ENCODE data around the gene PRKG1.
A peak's percentile ranks its signal among the peaks of the same experiment; 100 is the strongest.

Gene PRKG1

DNA sequence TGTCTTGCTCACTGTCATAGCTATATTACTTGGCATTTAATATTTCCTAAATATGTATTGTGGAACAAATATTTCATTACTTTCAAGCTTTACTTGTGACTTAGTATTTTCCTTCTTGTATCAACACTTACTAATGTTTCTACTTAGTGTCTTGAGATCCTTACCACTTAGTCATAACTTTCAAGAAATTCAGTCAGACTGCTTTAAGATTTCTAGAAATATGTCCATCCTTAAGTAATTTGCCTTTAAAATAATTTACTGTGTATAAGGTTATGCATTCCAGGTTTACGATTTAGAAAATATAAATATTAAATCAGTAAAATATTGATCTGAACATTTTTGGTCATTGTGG is 712.4 kb downstream of the PRKG1 start:
- DNase-seq, result no peak

DNA sequence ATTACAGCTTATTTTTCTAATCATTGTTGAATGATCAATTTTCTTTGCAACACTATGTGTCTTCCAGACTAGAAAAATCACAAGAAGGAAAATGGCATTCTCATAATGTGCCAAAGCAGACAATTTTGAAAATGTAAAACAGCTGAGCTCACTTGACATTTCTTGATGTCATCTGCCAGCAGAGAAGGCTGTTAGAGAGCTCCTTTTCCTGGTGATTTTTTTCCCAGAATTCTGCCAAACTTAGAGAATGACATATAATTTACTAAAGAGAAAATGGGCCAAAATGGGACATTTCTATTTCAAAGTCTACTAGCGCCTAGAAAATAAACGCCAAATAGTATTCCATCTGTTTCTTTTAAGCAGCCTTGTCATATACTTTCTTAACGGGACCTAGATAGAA is 714.0 kb downstream of the PRKG1 start:
- no peak for DNase-seq

DNA sequence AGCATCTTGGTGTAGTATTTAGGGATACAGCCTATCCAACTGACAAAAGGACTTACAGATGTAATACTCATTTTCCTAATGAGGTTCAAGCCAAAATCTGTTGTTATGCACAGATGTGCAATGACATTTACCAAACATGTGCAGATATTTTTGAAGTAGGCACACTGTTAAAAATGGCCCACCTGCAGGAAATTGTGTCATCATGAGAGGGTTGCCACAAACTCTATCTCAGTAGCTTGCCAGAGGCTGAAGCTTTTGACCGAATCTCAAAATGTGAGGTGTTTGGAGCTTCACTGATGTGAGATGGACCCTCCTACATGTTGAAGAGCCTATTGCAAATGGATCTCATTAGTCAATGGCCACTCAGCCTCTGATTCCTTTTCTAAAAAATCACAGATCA is 714.8 kb downstream of the PRKG1 start:
- no peak for DNase-seq

DNA sequence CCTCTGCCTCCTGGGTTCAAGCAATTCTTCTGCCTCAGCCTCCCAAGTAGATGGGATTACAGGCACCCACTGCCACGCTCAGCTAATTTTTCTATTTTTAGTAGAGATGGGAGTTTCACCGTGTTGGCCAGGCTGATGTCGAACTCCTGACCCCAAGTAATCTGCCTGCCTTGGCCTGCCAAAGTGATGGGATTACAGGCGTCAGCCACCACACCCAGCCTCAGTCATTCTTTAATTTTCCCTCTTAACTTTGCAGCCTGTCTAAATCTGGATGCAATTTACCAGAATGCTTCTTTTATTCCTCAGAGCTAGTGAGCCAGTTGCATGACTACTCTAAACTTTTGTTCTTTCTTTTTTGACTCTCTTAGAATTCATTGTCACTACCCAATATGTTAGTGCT is 715.6 kb downstream of the PRKG1 start:
- no peak for DNase-seq

DNA sequence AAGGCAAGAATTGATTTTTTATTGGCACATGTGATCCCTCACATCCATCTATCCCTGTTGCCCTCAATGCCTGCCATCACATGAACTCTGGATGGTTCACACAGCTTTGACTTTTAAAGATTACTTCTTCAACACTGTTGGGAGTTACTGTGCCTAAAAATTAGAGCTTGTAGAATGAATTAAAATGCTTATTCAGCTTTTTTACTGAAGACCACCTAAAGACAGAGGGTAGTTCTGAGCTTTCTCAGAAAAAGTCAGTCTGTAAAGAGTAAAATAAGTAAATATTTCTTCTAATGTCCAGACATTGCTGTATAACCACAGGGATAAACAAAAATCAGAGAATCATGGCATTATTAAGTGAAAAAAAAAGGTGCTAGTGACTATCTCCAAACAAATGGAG is 718.4 kb downstream of the PRKG1 start:
- no peak for DNase-seq

DNA sequence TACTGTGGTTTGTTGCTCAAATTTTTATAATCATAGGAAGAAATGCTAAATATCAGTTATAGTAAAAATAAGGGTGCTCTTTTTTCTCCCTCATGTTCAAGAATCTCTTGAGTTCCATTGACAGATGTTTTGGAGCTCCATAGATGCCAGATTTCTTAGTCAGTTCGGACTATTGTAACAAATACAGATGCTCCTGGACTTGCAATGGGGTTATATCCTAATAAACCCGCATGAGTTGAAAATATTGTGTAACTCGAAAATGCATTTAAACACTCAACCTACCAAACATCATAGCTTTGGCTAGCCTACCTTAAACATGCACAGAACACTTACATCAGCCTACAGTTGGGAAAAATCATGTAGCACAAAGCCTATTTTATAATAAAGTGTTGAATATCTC is 725.8 kb downstream of the PRKG1 start:
- DNase-seq, result no peak

DNA sequence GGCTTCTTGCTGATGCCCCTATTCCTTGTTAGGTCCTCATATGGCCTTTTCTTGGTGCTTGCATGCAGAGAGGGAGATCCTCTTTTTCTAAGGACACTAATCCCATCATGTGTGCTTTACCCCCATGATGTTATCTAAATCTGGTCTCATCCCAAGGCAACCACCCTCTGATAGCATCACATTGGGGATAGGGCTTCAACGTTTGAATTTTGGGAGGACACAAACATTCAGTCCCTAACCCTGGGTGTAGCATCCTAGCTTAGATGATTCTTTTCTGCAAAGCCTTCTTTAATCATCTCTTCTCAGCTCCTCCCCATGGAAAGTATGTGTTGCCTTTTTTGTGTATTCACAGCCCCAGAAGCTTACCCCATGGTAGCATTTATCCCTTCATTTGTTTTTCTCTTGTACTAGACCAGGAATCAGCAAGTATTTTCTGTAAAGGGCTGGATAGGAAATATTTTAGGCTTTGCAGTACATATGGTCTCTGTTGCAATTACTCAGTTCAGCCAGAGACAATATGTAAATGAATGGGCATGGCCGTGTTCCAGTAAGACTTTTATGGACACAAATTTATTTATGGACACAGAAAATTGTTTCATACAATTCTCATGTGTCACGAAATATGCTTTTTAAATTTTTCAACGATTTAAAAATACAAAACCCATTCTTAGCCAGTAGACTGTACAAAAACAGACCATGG is 726.6 kb downstream of the PRKG1 start:
- DNase-seq, result no peak

DNA sequence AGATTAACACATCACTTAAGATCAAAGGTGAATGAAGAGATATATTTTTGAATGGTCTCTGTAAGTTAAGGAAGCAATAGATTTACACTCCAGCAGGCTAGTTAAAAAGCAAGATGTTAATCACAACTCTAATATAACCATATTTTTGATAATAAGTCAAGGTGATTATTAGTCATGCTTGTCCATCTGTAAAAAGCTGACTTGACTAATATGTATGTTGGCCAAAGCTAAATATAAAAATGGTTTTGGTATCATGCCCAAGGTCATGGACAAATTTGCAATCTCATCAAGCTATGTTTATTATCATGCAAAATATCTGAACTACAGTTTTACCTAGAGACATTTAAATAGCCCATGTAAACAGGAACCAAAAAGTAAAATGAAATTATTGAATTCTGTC is 727.7 kb downstream of the PRKG1 start:
- no peak for DNase-seq

DNA sequence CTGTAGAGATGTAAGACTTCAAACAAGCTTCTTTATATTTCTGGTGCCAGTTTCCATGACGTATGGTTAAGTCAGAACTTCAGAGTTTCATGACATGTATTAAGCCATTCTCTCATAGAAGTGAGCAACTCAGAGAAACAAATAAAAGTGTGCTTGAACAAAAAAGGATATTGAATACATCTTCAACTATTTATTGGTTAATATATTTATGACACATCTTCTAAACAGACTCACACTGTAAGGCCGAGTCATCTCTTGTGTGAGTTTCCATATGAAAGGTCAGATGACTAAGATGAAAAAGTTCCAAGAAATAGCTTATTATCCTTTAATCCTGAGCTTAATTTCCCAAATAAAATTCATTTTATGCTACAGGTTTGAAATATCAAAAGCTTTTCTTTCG is 730.6 kb downstream of the PRKG1 start:
- DNase-seq, result no peak

DNA sequence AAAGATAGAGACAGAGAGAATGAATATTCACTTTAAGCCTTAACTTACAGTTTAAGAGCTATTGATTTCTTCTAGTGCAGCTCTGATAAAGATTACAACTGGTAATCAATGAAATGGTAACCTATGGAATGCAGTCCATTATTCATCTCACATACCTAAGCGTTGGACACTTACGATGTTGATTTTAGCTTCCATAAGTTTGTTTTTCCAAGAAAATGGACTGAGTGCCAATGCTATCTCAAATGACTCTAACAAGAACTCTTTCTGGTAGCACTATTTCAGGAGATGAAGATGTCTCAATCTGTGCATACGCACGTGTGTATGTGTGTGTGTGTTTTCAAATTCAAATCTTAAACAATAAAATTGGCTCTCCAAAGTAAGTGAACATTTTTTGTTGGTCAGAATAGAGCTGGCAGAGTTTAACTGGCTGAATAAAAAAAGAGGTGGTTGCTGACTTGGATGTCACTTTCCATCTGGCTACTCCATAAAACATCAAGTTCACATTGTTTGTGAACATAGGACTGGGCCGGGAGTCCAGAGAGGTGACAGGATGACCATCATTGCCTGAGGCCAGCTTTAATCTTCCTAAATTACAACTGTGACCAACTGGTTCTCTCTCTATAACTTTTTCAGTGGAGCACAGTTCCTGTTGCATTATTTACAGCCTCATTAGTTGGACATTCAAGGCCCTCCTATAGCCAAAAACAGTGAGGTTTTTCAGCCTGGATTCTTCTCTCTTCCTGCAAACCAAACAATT is 732.0 kb downstream of the PRKG1 start:
- no peak for DNase-seq

DNA sequence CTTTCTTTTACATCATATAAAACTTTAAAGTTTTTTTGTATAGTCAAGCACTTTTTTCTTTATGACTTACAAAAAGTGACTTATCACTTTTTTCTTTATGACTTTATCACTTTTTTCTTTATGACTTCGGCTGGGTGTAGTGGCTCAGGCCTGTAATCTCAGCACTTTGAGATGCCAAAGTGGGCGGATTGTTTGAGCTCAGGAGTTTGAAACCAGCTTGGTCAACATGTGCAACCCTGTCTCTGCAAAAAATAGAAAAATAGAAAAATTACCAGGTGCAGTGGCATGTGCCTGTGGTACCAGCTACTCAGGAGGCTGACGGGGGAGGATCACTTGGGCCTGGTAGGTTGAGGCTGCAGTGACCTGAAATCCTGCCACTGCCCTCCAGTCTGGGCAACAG is 733.9 kb downstream of the PRKG1 start:
- no peak for DNase-seq

DNA sequence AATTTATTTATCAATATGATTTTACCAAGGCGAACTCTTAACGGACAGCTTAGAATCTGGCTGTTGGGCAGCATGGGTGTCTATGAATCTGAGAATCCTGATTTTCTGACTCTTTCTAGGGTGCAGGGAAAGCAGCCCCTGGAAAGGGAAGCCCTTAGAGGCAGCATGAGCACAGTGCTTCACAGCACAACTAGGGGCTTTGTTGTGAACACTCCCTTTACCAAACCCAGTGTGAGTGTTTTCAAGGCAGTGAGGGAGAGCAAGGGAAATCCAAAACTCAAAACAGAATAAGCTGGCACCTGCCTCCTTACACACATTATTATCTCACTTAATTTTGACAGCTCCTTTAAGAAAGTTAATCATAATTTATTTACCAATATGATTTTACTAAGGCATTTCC is 741.4 kb downstream of the PRKG1 start:
- DNase-seq, result no peak

DNA sequence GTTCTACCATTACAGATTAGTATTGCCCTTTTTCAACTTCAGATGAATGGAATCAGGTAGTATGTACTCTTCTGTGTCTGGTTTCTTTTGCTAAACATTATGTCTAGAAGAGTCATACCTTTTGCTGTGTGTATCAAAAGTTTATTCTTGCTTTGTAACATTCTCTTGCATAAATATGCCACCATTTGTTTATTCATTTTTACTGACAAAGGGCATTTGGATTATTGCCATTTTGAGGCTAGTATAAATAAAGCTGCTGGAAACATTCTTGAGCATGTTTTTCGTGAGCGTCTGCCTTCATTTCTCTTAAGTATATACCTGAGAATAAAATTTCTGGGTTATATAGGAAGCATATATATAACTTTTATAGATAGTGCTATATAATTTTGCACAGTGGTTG is 746.8 kb downstream of the PRKG1 start:
- DNase-seq, result no peak

DNA sequence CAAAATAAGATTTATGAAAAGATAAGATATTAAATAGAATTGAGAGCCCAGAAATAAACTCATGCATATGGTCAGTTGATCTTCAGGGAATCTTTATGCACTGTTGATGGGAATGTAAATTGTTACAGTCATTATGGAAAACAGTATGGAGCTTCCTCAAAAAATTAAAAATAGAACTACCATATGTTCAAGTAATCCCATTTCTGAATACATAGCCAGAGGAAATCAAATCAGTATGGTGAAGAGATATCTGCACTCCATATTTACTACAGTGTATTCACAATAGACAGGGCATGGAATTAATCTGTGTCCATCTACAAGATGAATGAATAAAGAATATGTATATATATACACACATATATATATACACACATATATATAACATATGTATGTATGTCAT is 747.5 kb downstream of the PRKG1 start:
- no peak for DNase-seq

DNA sequence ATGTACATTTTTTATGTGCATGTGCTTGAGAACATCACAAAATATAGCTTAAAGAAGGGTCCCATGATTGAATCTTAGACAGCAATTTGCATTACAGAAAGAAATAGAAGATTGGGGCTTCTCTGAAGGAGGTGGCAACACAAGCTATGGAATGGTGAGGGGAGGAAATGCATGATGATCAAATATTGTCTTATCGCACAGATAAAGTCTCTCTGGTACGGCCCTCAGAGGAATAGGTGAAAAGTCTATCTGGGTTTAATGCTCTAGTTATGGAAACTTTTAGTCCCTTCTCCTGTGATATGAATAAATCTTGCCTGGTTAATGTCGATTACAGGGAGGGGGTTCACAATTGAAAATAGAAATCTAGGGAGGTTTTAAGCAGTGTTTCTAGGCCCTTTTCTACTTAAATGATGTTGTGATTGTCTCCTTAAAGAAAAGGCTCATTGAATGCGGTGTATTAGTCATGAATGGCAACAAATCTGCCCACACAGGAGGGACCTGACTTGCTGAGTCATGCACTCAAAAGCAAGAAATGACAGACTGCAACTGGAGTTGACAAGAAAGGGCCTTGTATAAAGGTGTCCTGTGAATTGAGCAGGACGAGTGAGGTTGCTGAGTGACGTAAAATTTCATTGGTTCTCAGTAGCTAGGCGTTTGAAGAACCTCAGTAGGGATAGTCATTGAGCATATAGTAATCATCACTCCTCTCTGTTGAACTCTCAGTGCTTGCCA is 758.5 kb downstream of the PRKG1 start:
- DNase-seq, result peak; percentile 21

DNA sequence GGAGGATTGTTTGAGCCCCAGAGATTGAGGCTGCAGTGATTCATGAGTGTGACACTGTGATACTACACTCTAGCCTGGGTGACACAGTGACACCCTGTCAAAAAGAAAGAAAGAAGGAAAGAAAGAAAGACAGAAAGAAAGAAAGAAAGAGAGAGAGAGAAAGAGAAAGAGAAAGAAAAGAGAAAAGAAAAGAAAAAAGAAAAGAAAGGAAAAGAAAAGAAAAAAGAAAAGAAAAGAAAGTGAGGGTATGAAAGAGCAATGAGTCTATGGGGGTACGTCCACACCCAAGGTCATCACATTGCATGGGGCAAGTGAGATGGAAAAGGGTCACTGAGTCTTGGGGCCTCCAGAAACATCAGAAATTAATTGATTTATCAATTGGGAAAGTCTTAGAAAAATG is 760.3 kb downstream of the PRKG1 start:
- no peak for DNase-seq

DNA sequence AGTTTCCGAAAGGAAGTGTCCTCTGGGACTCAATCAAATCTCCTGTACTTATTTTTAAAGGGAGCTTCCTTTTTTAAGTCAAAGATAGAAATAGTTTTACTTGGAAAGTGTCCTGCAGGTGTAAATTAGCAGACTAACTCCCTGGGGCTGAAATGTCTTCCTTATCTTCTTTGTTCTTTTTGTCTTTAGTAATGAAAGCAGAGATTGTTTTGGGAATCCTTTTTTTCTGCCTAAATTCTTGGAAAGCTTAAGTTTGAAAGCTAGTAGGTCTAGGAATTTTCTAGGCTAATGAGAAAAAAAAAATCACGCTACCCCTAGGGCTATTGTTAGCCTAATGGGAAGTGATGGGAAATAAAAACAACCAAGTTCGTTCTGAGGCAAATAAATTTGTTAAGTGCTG is 764.2 kb downstream of the PRKG1 start:
- DNase-seq, result no peak

DNA sequence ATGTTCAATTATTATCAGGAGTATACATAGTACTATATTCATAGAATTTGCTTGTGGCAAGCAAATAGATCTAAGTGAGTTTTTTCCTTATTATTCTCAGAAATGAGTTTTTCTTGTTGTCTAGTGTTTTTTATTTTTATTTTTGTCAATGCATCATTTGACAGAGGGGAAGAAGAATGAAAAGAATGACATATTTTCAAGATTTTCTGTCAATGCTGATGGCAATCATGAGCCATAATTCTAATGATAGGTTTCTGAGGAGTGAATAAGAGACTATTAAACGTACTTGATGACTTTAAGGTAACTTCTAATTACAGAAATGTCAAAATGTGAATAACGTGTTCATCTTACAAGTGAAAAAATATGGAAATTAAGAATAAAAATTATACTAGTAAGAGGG is 769.7 kb downstream of the PRKG1 start:
- DNase-seq, result no peak

DNA sequence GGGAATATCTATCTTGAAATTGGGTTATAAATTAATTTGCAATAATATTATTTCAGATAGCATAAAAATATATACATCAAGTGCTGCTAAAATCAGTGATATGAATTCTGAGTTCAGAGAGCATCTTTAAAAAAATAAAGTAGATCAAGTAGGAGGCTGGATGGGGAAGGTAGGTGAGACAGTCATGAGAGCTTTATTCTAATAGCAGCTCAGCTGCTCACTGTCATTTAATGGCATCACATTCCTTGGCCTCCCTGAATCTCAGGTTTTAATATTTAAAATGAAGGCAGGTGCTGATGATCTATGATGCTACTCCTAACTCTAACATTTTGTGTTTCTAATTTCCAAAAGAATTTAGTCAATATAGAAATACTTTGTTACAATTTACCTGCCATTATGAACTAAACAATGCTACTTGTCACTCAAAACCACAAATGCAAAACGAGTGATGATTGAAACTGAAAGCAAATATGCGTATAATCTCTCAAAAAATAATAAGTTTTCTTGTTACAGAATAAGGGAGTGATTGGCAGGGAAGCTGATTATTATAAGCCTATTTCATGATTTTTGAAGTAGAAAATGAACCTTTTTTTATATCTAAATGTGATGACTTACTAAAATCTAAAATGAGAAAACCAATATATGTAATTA is 772.7 kb downstream of the PRKG1 start:
- no peak for DNase-seq

DNA sequence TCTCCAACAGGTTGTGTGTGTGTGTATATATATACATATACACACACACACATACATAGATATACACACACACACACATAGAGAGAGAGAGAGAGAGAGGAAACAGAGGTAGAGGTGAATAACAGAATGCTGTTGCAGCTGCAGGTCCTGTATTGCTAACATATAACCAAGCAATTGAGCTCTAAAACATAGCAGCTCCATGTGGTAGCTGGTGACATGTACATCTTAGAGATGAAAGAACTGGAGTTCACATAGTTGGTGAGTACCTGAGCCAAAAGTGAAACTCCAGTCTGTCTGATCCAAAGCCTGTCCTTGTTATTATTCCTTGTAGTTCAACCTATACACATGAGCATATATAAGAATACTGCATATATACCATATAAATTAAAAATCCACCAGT is 778.0 kb downstream of the PRKG1 start:
- DNase-seq, result no peak

DNA sequence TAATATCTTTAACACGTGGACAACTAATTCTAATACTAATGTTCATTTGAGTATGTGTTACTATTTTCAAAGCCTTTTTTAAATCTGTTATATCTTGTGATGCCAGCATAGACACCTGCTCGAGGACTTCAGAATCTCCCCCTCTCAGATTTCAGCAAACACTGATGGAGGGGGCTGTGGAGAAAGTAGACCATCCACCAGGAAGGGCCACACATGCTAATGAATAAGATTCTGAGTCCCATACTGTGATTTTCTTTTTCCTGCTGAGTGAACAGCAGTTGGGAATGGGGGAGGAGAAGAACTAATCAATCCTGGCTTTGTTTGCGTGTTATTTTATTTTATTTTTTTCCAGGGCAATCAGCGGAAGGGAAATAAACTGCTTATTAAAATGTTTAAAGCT is 783.0 kb downstream of the PRKG1 start:
- no peak for DNase-seq

DNA sequence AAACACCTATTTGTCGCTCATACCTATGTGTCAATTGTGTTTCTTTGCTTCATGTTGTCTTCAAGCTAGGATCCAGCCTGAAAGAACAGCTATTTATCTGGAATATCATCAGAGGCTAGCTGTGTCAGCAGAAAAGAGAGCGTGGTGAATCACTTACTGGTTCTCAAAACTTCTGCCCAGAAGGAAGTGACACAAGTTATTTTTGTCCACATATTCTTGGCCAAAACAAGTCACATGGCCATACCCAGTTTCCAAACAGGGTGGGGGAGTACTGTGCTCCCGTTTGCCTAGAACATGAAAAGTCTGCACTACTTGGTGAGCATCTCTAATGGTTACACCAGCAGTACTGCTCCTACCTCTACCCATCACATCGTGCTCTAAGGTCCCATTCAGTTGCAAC is 786.0 kb downstream of the PRKG1 start:
- DNase-seq, result peak; percentile 37

DNA sequence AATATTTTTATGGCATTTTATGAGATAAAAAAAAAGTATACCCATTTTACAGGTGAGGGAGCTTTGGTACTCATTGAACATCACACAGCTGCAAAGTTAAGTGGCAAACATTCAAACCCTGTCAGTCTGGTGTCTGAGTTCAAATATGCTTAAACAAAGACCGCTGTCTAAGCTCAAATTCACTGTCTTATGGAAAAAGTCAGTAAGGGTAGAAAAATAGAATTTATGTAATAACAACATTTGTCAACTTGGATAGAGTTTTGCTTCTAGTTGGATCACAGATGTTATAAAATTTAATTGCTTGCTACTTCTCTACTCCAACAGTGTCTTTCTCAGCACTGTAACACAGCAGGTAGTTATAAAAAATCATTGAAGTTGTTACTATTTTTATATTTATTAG is 786.8 kb downstream of the PRKG1 start:
- no peak for DNase-seq

DNA sequence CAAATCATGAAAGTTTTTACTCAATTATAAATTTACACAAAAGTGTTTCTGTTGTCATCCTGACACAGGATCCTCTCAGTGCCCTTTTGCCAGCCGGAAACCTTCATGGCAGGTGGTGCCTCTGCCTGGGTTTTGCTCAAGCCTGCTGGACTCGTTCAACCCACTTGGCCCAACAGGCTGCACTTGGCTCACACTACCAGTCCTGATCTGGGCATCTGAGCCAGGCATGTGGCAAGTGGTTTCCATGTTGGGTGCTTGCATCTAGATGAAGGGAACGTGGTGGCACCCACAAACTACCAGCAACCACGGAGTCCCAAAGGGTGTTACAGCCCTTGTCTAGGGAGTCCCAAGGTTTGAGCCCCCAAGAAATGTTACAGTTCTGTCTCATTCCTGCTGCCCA is 787.4 kb downstream of the PRKG1 start:
- no peak for DNase-seq
